Neural progenitor cell (in vitro differentiated cells): ENCODE measurements around the gene MKNK2. TPM values are rescaled to one million over a fixed set of nuclear protein-coding genes. Genes with fewer than 3 reads are reported as not detected.

Experiments used
- DNase-seq: peaks from one replicate; pipeline ENCODE4 v3.0.0-alpha.2; 2016; ENCODE audit warnings: low spot score
- H2AFZ ChIP-seq: fragments of 200-600 bp; sonication (generic); replicated peaks from 2 replicates; pipeline ENCODE4 v1.6.1; 2016; ENCODE audit warnings: antibody characterized with exemption
- H3F3A ChIP-seq: fragments of 200-600 bp; sonication (generic); 2 replicates; pipeline ENCODE4 v1.6.1; 2016; ENCODE audit warnings: antibody characterized with exemption, low read depth
- H3K27ac ChIP-seq: fragments of 200-600 bp; sonication (generic); 2 replicates; pipeline ENCODE4 v1.5.1; 2016; ENCODE audit warnings: mild to moderate bottlenecking
- H3K27me3 ChIP-seq: fragments of 200-600 bp; sonication (generic); 2 replicates; pipeline ENCODE4 v1.6.1; 2016; ENCODE audit warnings: mild to moderate bottlenecking, moderate library complexity
- H3K36me3 ChIP-seq: fragments of 200-600 bp; sonication (generic); 2 replicates; pipeline ENCODE4 v1.5.1; 2016
- H3K4me1 ChIP-seq: fragments of 200-600 bp; sonication (generic); 2 replicates; pipeline ENCODE4 v1.6.1; 2016; ENCODE audit warnings: mixed run types
- H3K4me2 ChIP-seq: fragments of 200-600 bp; sonication (generic); 2 replicates; pipeline ENCODE4 v1.6.1; 2016
- H3K4me3 ChIP-seq: fragments of 200-600 bp; sonication (generic); 2 replicates; pipeline ENCODE4 v1.5.1; 2016
- H3K79me2 ChIP-seq: fragments of 200-600 bp; sonication (generic); 2 replicates; pipeline ENCODE4 v1.6.1; 2016; ENCODE audit warnings: low read depth
- H3K9ac ChIP-seq: fragments of 200-600 bp; sonication (generic); 2 replicates; pipeline ENCODE4 v1.6.1; 2016
- H3K9me3 ChIP-seq: fragments of 200-600 bp; sonication (generic); 2 replicates; pipeline ENCODE4 v1.5.1; 2016; ENCODE audit warnings: low read depth
- H4K20me1 ChIP-seq: fragments of 200-600 bp; sonication (generic); 2 replicates; pipeline ENCODE4 v1.6.1; 2016; ENCODE audit warnings: low read depth
- H3K27ac Mint-ChIP-seq: 3 replicates; pipeline ENCODE4 v1.8.0; 2021; ENCODE audit warnings: mixed read lengths
- H3K27me3 Mint-ChIP-seq: 2 replicates; pipeline ENCODE4 v1.8.0; 2022; ENCODE audit warnings: low read depth, mild to moderate bottlenecking, inconsistent platforms, moderate library complexity, mixed read lengths; ENCODE audit not compliant: insufficient read depth
- H3K36me3 Mint-ChIP-seq: 3 replicates; pipeline ENCODE4 v1.8.0; 2021; ENCODE audit warnings: mixed read lengths
- H3K4me1 Mint-ChIP-seq: 3 replicates; pipeline ENCODE4 v1.8.0; 2021; ENCODE audit warnings: mixed read lengths
- H3K4me3 Mint-ChIP-seq: 3 replicates; pipeline ENCODE4 v1.8.0; 2021; ENCODE audit warnings: mild to moderate bottlenecking, moderate library complexity, mixed read lengths
- H3K9me3 Mint-ChIP-seq: 3 replicates; pipeline ENCODE4 v1.8.0; 2020; ENCODE audit warnings: mixed read lengths
- CTCF ChIP-seq: fragments of 200-600 bp; sonication (generic); IDR thresholded peaks from 2 replicates; pipeline ENCODE4 v1.5.1; 2017; ENCODE audit warnings: antibody characterized with exemption, mild to moderate bottlenecking
- EZH2 ChIP-seq: fragments of 200-600 bp; sonication (generic); IDR thresholded peaks from 2 replicates; pipeline ENCODE4 v1.6.1; 2017; ENCODE audit warnings: antibody characterized with exemption, mild to moderate bottlenecking, moderate library complexity
- EZH2phosphoT487 ChIP-seq: fragments of 200-600 bp; sonication (generic); IDR thresholded peaks from 2 replicates; pipeline ENCODE4 v1.6.1; 2017; ENCODE audit warnings: antibody characterized with exemption
- total RNA-seq: library from RNA; depleted of rRNA; stranded (reverse); fragments of >200 nt; gene quantifications from 2 replicates; pipeline ENCODE4 v1.2.3, GENCODE V29; 2015; ENCODE audit warnings: low replicate concordance

MKNK2 gene
- total RNA-seq, 1 donor from 2014 or later, result 46.0 TPM

GRCh38 chr19:2027361-2027760, 23.7 kb downstream of the MKNK2 start:
- Mint-ChIP-seq H3K9me3 (peaks cover 8% of the 10 kb centered on the region), H3K27ac (no peak overlapping the region), H3K4me1 (peaks cover 6% of the 10 kb centered on the region), H3K27me3 (peaks cover 9% of the 10 kb centered on the region), H3K36me3 (no peaks in the 10 kb centered on the region), H3K4me3 (no peak overlapping the region)
- no peaks in the 10 kb centered on the region for H3K9me3 ChIP-seq
- H3K4me2 ChIP-seq, result no peak overlapping the region
- peaks cover 6% of the 10 kb centered on the region for H3K4me1 ChIP-seq
- no peaks in the 10 kb centered on the region for H3K36me3 ChIP-seq
- peaks cover 29% of the 10 kb centered on the region for H3F3A ChIP-seq
- H3K4me3 ChIP-seq, result no peak overlapping the region
- H2AFZ ChIP-seq, result no peak overlapping the region
- H3K27me3 ChIP-seq, result no peaks in the 10 kb centered on the region
- H4K20me1 ChIP-seq, result no peaks in the 10 kb centered on the region
- no peak overlapping the region for H3K27ac ChIP-seq
- no peaks in the 10 kb centered on the region for H3K79me2 ChIP-seq
- DNase-seq, result no peak
- no peak overlapping the region for H3K9ac ChIP-seq
- TF ChIP-seq CTCF, result no peak
- no peak for TF ChIP-seq EZH2
- no peak for TF ChIP-seq EZH2phosphoT487

GRCh38 chr19:2026770-2027169, 24.3 kb downstream of the MKNK2 start:
- H3K36me3 ChIP-seq, result no peaks in the 10 kb centered on the region
- H4K20me1 ChIP-seq, result no peaks in the 10 kb centered on the region
- no peaks in the 10 kb centered on the region for H3K4me1 ChIP-seq
- DNase-seq, result no peak
- Mint-ChIP-seq H3K27me3 (peaks cover 9% of the 10 kb centered on the region), H3K27ac (no peak overlapping the region), H3K9me3 (peaks cover 8% of the 10 kb centered on the region), H3K4me3 (no peak overlapping the region), H3K4me1 (peaks cover 3% of the 10 kb centered on the region), H3K36me3 (no peaks in the 10 kb centered on the region)
- H3F3A ChIP-seq, result peaks cover 23% of the 10 kb centered on the region
- H3K79me2 ChIP-seq, result no peaks in the 10 kb centered on the region
- no peak overlapping the region for H3K27ac ChIP-seq
- H3K4me2 ChIP-seq, result no peak overlapping the region
- H3K9ac ChIP-seq, result no peak overlapping the region
- no peak overlapping the region for H3K4me3 ChIP-seq
- no peaks in the 10 kb centered on the region for H3K9me3 ChIP-seq
- no peak overlapping the region for H2AFZ ChIP-seq
- no peaks in the 10 kb centered on the region for H3K27me3 ChIP-seq
- TF ChIP-seq EZH2 (no peak), EZH2phosphoT487 (no peak), CTCF (no peak)

- no peaks in the 10 kb centered on the region for H3K4me1 ChIP-seq
- peaks cover 9% of the 10 kb centered on the region for H3K27me3 Mint-ChIP-seq
- no peak for DNase-seq
- H3K79me2 ChIP-seq, result no peaks in the 10 kb centered on the region
- H3K9me3 Mint-ChIP-seq, result peaks cover 8% of the 10 kb centered on the region
- H3F3A ChIP-seq, result peaks cover under 1% of the 10 kb centered on the region
- no peak overlapping the region for H3K4me3 ChIP-seq
- no peaks in the 10 kb centered on the region for H3K36me3 ChIP-seq
- no peak for TF ChIP-seq CTCF
- no peak for TF ChIP-seq EZH2
- TF ChIP-seq EZH2phosphoT487, result no peak
- no peak overlapping the region for H3K9ac ChIP-seq
- H3K9me3 ChIP-seq, result no peaks in the 10 kb centered on the region
- no peaks in the 10 kb centered on the region for H4K20me1 ChIP-seq
- no peak overlapping the region for H3K27ac Mint-ChIP-seq
- H3K4me2 ChIP-seq, result no peak overlapping the region
- peaks cover 6% of the 10 kb centered on the region for H3K4me1 Mint-ChIP-seq
- no peak overlapping the region for H3K4me3 Mint-ChIP-seq
- H2AFZ ChIP-seq, result no peak overlapping the region
- H3K27me3 ChIP-seq, result no peaks in the 10 kb centered on the region
- H3K36me3 Mint-ChIP-seq, result no peaks in the 10 kb centered on the region
- no peak overlapping the region for H3K27ac ChIP-seq
Observed at GRCh38 chr19:2022289-2022688, 28.8 kb downstream of the MKNK2 start.
